ENCODE data around the gene UNC13A.

GRCh38 chr19:17602217-17602616, 85.9 kb downstream of the UNC13A start:
- TF ChIP-seq TSHZ2 (CRISPR knock-in tag; IDR thresholded peaks at IDR 0.05) (no peak), PPARA (CRISPR knock-in tag; IDR thresholded peaks at IDR 0.05; ENCODE audit: borderline replicate concordance) (no peak), ARNTL (CRISPR knock-in tag; IDR thresholded peaks at IDR 0.05; ENCODE audit: borderline replicate concordance, low read depth) (no peak), BACH2 (CRISPR knock-in tag; IDR thresholded peaks at IDR 0.05; ENCODE audit: borderline replicate concordance) (no peak), CSDC2 (CRISPR knock-in tag; IDR thresholded peaks at IDR 0.05) (no peak), GLIS3 (CRISPR knock-in tag; IDR thresholded peaks at IDR 0.05) (no peak), RARB (CRISPR knock-in tag; IDR thresholded peaks at IDR 0.05) (no peak), PATZ1 (CRISPR knock-in tag; IDR thresholded peaks at IDR 0.05; ENCODE audit: borderline replicate concordance) (no peak), ZNF70 (CRISPR knock-in tag; IDR thresholded peaks at IDR 0.05) (no peak), TOX (CRISPR knock-in tag; IDR thresholded peaks at IDR 0.05; ENCODE audit: borderline replicate concordance) (no peak), ZFP30 (CRISPR knock-in tag; IDR thresholded peaks at IDR 0.05) (no peak), CSRNP3 (CRISPR knock-in tag; IDR thresholded peaks at IDR 0.05) (no peak), OSR1 (CRISPR knock-in tag; IDR thresholded peaks at IDR 0.05) (no peak), SNAI2 (CRISPR knock-in tag; IDR thresholded peaks at IDR 0.05) (no peak)
